GM06990 (cell line): ENCODE results near the gene FAM53B.

ENCODE experiments used
- DNase-seq: peaks from one replicate; pipeline ENCODE4 v3.0.0-alpha.2; 2011; ENCODE audit not compliant: insufficient read length; ENCODE audit errors: extremely low read depth
- H3K27me3 ChIP-seq: replicated peaks from 2 replicates; pipeline ENCODE4 v1.6.0; 2011; ENCODE audit warnings: low read length; ENCODE audit not compliant: control insufficient read depth, insufficient read depth
- H3K36me3 ChIP-seq: 2 replicates; pipeline ENCODE4 v1.5.1; 2011; ENCODE audit warnings: low read length; ENCODE audit not compliant: control insufficient read depth, insufficient read depth
- H3K4me3 ChIP-seq: replicated peaks from 2 replicates; pipeline ENCODE4 v1.5.1; 2011; ENCODE audit warnings: low read depth, mild to moderate bottlenecking, control low read depth, low read length
- CTCF ChIP-seq: IDR thresholded peaks from 2 replicates; pipeline ENCODE4 v1.5.1; 2011; ENCODE audit warnings: low read length, control low read depth, mild to moderate bottlenecking, inconsistent platforms; ENCODE audit not compliant: insufficient read depth, poor library complexity, severe bottlenecking

FAM53B gene

GRCh38 chr10:124681091-124681490, 63.1 kb downstream of the FAM53B start:
- Histone ChIP-seq H3K36me3 (peaks cover 15% of the 10 kb centered on the region), H3K27me3 (no peaks in the 10 kb centered on the region), H3K4me3 (no peak overlapping the region)
- TF ChIP-seq CTCF, result no peak
- DNase-seq, result no peak

- no peak for DNase-seq
- Histone ChIP-seq H3K36me3 (peaks cover 15% of the 10 kb centered on the region), H3K4me3 (no peak overlapping the region), H3K27me3 (no peaks in the 10 kb centered on the region)
- TF ChIP-seq CTCF, result no peak
These were observed 63.5 kb downstream of the FAM53B start for GRCh38 chr10:124680675-124681074.

GRCh38 chr10:124679401-124679800, 64.8 kb downstream of the FAM53B start:
- Histone ChIP-seq H3K27me3 (no peaks in the 10 kb centered on the region), H3K4me3 (no peak overlapping the region), H3K36me3 (peaks cover 17% of the 10 kb centered on the region)
- TF ChIP-seq CTCF, result no peak
- no peak for DNase-seq

- DNase-seq, result no peak
- Histone ChIP-seq H3K36me3 (peaks cover 18% of the 10 kb centered on the region), H3K4me3 (no peak overlapping the region), H3K27me3 (no peaks in the 10 kb centered on the region)
- TF ChIP-seq CTCF, result no peak
These were observed 65.5 kb downstream of the FAM53B start for GRCh38 chr10:124678557-124679240.

- no peak for TF ChIP-seq CTCF
- no peak overlapping the region for H3K4me3 ChIP-seq
- H3K36me3 ChIP-seq, result peaks cover 16% of the 10 kb centered on the region
- DNase-seq, result no peak
- H3K27me3 ChIP-seq, result no peaks in the 10 kb centered on the region
These were observed 66.2 kb downstream of the FAM53B start for GRCh38 chr10:124677749-124678556.
